ENCODE data around the gene BZW1. TPM values are rescaled to one million over a fixed set of nuclear protein-coding genes. Genes with fewer than 3 reads are reported as not detected.
A peak's percentile ranks its signal among the peaks of the same experiment; 100 is the strongest.

BZW1 gene
- total RNA-seq, 1 experiment from 2014 or later, result 300 TPM

- Histone ChIP-seq H3K36me3 (ENCODE audit: low read depth) (peaks cover 52% of the 10 kb centered on the region), H3K9me2 (ENCODE audit: insufficient read depth) (no peaks in the 10 kb centered on the region), H3K4me1 (replicated peaks; ENCODE audit: insufficient read depth) (peaks cover 17% of the 10 kb centered on the region), H3K79me2 (ENCODE audit: low read depth) (peaks cover 78% of the 10 kb centered on the region), H3K27ac (peak overlapping the region; percentile 84), H3K27me3 (ENCODE audit: insufficient read depth, low read depth) (no peaks in the 10 kb centered on the region), H4K20me1 (ENCODE audit: insufficient read depth) (peaks cover 51% of the 10 kb centered on the region), H2AFZ (no peak overlapping the region), H3F3A (ENCODE audit: insufficient read depth, low read depth) (peaks cover 47% of the 10 kb centered on the region), H3K4me3 (peak overlapping the region; percentile 87), H3K4me2 (peak overlapping the region; percentile 91), H3K9me3 (ENCODE audit: insufficient read depth, low read depth) (no peaks in the 10 kb centered on the region)
- TF ChIP-seq CTCF (conservative IDR thresholded peaks at IDR 0.05), result no peak
- no peak for TF ChIP-seq EZH2 (IDR thresholded peaks at IDR 0.05; ENCODE audit: low read depth)
- no peak for DNase-seq
- intact Hi-C loops (cut with micrococcal nuclease; ENCODE audit: unreplicated experiment), result no loop called here
- BruUV-seq (replicated peaks), result no TSS peak
- POLR2A ChIA-PET (ENCODE audit: unreplicated experiment), result interaction anchor here (0.6 kb wide), 1 partner anchor 636 kb away, joined by 7 read pairs; no protein-coding TSS in a partner anchor
- CTCF ChIA-PET, result interaction anchor here (0.6 to 0.7 kb wide), 2 partner anchors 31 to 91 kb away, joined by 3 read pairs; no protein-coding TSS in a partner anchor
Observed at GRCh38 chr2:200861617-200862155, 50.0 kb downstream of the BZW1 start.

GRCh38 chr2:200862532-200863000 is 50.9 kb downstream of the BZW1 start:
- ChIA-PET POLR2A (ENCODE audit: unreplicated experiment) (no interaction called here), CTCF (no interaction called here)
- Histone ChIP-seq H3K4me2 (peak overlapping the region; percentile 91), H3F3A (ENCODE audit: insufficient read depth, low read depth) (peaks cover 45% of the 10 kb centered on the region), H3K9me2 (ENCODE audit: insufficient read depth) (no peaks in the 10 kb centered on the region), H3K79me2 (ENCODE audit: low read depth) (peaks cover 69% of the 10 kb centered on the region), H3K4me1 (replicated peaks; ENCODE audit: insufficient read depth) (peaks cover 17% of the 10 kb centered on the region), H2AFZ (no peak overlapping the region), H3K9me3 (ENCODE audit: insufficient read depth, low read depth) (no peaks in the 10 kb centered on the region), H3K4me3 (peak overlapping the region; percentile 87), H3K27ac (peak overlapping the region; percentile 84), H3K36me3 (ENCODE audit: low read depth) (peaks cover 43% of the 10 kb centered on the region), H3K27me3 (ENCODE audit: insufficient read depth, low read depth) (no peaks in the 10 kb centered on the region), H4K20me1 (ENCODE audit: insufficient read depth) (peaks cover 42% of the 10 kb centered on the region)
- intact Hi-C loops (cut with micrococcal nuclease; ENCODE audit: unreplicated experiment), result no loop called here
- TF ChIP-seq EZH2 (IDR thresholded peaks at IDR 0.05; ENCODE audit: low read depth) (no peak), CTCF (conservative IDR thresholded peaks at IDR 0.05) (no peak)
- peak in 1 of 2 experiments; percentile 60 for DNase-seq
- BruUV-seq (replicated peaks), result no TSS peak

GRCh38 chr2:200863782-200864175 is 52.1 kb downstream of the BZW1 start:
- no peaks in the 10 kb centered on the region for H3K9me3 ChIP-seq (ENCODE audit: insufficient read depth, low read depth)
- intact Hi-C loops (cut with micrococcal nuclease; ENCODE audit: unreplicated experiment), result loop anchor here (1.0 kb wide), 3 partner anchors 26 to 150 kb away; partner anchors contain the start of genes NIF3L1 and PPIL3

More at GRCh38 chr2:200863782-200864175, 52.1 kb downstream of the BZW1 start:
- Histone ChIP-seq H3K9me2 (ENCODE audit: insufficient read depth) (no peaks in the 10 kb centered on the region), H4K20me1 (ENCODE audit: insufficient read depth) (peaks cover 37% of the 10 kb centered on the region), H2AFZ (peak overlapping the region; percentile 76), H3K4me3 (peak overlapping the region; percentile 87), H3F3A (ENCODE audit: insufficient read depth, low read depth) (peaks cover 40% of the 10 kb centered on the region), H3K27me3 (ENCODE audit: insufficient read depth, low read depth) (no peaks in the 10 kb centered on the region), H3K4me2 (peak overlapping the region; percentile 91), H3K27ac (peak overlapping the region; percentile 84), H3K4me1 (replicated peaks; ENCODE audit: insufficient read depth) (peaks cover 17% of the 10 kb centered on the region), H3K36me3 (ENCODE audit: low read depth) (peaks cover 31% of the 10 kb centered on the region), H3K79me2 (ENCODE audit: low read depth) (peaks cover 57% of the 10 kb centered on the region)
- DNase-seq, result no peak
- CTCF ChIA-PET, result no interaction called here
- BruUV-seq (replicated peaks), result no TSS peak
- POLR2A ChIA-PET (ENCODE audit: unreplicated experiment), result interaction anchor here (0.6 to 0.7 kb wide), 3 partner anchors 14 to 150 kb away, joined by 3 to 4 read pairs (median 3); no protein-coding TSS in a partner anchor
- TF ChIP-seq CTCF (conservative IDR thresholded peaks at IDR 0.05) (no peak), EZH2 (IDR thresholded peaks at IDR 0.05; ENCODE audit: low read depth) (no peak)
